Cardiac muscle cell (in vitro differentiated cells and primary cell): Measurements from ENCODE around the gene YOD1. TPM values are rescaled to one million over a fixed set of nuclear protein-coding genes. Genes with fewer than 3 reads are reported as not detected.

Experiments
- DNase-seq, 2 donors: peaks; one replicate each; pipeline versions ENCODE4 v3.0.0 to v3.0.0-alpha.2; 2010 to 2017; ENCODE audit warnings: low read depth in 1 of 2, low spot score in 1 of 2
- H3K27ac ChIP-seq: fragments of 200-600 bp; sonication (generic); 2 replicates; pipeline ENCODE4 v1.5.1; 2016
- H3K27me3 ChIP-seq: fragments of 200-600 bp; sonication (generic); 2 replicates; pipeline ENCODE4 v1.6.0; 2016; ENCODE audit warnings: control low read depth
- H3K36me3 ChIP-seq: fragments of 200-600 bp; sonication (generic); 2 replicates; pipeline ENCODE4 v1.5.1; 2016; ENCODE audit warnings: control low read depth
- H3K4me1 ChIP-seq: fragments of 200-600 bp; sonication (generic); 2 replicates; pipeline ENCODE4 v1.8.1; 2017; ENCODE audit warnings: low read depth, mild to moderate bottlenecking, mixed run types
- H3K4me3 ChIP-seq: fragments of 200-600 bp; sonication (generic); 2 replicates; pipeline ENCODE4 v1.5.1; 2016; ENCODE audit warnings: mild to moderate bottlenecking
- H3K9me3 ChIP-seq: fragments of 200-600 bp; sonication (generic); 2 replicates; pipeline ENCODE4 v1.5.1; 2017; ENCODE audit warnings: low read depth, mild to moderate bottlenecking, control low read depth
- CTCF ChIP-seq: IDR thresholded peaks from 2 replicates; pipeline ENCODE4 v1.5.1; 2012; ENCODE audit warnings: low read depth, mild to moderate bottlenecking, low read length
- polyA plus RNA-seq: library from polyadenylated mRNA; unstranded; fragments of >200 nt; fragmentation: Nextera tagmentation; extraction: Ambion mirVana; gene quantifications from 2 replicates; pipeline ENCODE4 v1.2.1, GENCODE V29; 2016
- total RNA-seq: library from RNA; depleted of rRNA; stranded (reverse); fragments of >200 nt; gene quantifications from 2 replicates; pipeline ENCODE4 v1.2.3, GENCODE V29; 2016

The YOD1 gene
- total and polyA plus RNA-seq, 2 experiments from 2014 or later: 3.8 to 8.8 TPM

- Histone ChIP-seq H3K36me3 (no peaks in the 10 kb centered on the region), H3K4me3 (no peak overlapping the region), H3K9me3 (no peaks in the 10 kb centered on the region), H3K4me1 (peaks cover 8% of the 10 kb centered on the region), H3K27me3 (no peaks in the 10 kb centered on the region), H3K27ac (no peak overlapping the region)
- no peak for TF ChIP-seq CTCF
- no peak for DNase-seq
Measured at GRCh38 chr1:207077012-207077411, 26.0 kb upstream of the YOD1 start.

GRCh38 chr1:207076181-207076955 lies 25.4 kb upstream of the YOD1 start:
- H3K27me3 ChIP-seq: no peaks in the 10 kb centered on the region
- H3K9me3 ChIP-seq: no peaks in the 10 kb centered on the region
- H3K36me3 ChIP-seq: no peaks in the 10 kb centered on the region
- H3K27ac ChIP-seq: no peak overlapping the region
- peaks cover 8% of the 10 kb centered on the region for H3K4me1 ChIP-seq
- TF ChIP-seq CTCF: no peak
- peak in 1 of 2 donors; percentile 9 for DNase-seq
- H3K4me3 ChIP-seq: no peak overlapping the region

DNA sequence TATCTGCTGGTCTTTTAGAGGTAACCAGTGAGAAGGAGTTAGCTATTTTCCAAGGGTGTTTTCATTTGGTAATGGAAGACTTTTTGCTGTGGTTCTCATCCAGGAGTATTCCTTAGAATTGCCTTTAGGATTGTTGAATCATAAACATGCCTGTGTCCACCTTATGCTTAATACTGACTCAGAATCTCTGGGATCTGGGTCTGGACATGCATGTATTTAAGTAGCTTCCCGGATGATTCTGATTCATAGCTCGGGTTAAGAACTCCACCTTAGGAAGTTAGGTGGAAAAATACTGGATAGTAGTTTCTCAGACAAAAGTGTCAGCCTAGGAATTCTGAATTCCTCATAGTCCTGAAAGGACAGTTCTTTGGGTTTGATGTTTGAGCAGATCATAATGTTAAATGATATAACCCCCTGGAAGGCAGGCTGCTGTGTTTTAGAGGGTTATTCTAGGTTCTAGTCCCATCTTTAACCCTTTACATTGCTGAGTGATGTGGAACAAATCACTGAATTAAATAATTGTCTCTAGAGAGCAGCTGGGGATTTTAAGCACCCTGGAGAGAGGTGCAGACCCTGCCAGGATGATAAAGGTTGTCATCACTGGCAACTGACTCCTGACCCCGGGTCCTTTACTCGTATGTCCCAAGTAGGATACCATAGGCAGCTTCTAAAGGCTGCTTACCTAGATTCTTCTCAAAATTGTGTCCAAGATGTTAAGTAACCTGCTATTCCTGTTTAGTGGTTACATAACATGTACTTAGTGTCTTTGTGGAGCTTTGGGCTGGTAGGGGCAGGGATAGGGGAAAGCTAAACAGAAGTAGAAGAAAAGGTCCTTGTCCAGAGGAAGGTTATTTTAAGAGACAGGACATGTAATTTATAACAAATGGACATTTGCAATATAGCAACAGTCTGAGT lies 23.2 kb upstream of the YOD1 start:
- no peak for DNase-seq
- Histone ChIP-seq H3K4me3 (no peak overlapping the region), H3K27me3 (no peaks in the 10 kb centered on the region), H3K4me1 (peaks cover 8% of the 10 kb centered on the region), H3K9me3 (no peaks in the 10 kb centered on the region), H3K27ac (no peak overlapping the region), H3K36me3 (peaks cover 4% of the 10 kb centered on the region)
- TF ChIP-seq CTCF: no peak

GRCh38 chr1:207072233-207072632 lies 21.2 kb upstream of the YOD1 start:
- Histone ChIP-seq H3K9me3 (no peaks in the 10 kb centered on the region), H3K4me3 (no peak overlapping the region), H3K36me3 (peaks cover 4% of the 10 kb centered on the region), H3K27me3 (no peaks in the 10 kb centered on the region), H3K27ac (no peak overlapping the region), H3K4me1 (peaks cover 6% of the 10 kb centered on the region)
- DNase-seq: no peak
- no peak for TF ChIP-seq CTCF

DNA sequence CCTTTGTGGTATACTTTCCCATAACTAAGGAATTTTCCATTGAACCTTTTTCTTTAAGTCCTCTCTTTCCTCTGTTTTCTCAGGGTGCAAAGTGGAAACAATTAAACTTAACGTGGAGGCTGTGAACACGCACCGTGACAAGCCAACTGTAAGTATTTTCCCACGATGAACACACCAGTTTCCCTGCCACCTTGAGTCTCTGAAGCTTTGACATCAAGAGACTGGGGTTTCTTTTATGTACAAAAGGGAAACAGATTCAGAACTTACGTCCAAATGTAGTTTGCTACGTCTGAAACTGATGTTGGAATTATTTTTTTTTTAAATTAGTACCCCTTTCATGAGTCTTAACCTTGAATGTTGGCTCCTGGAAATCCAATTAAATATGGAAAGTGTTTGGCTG lies 20.4 kb upstream of the YOD1 start:
- no peaks in the 10 kb centered on the region for H3K27me3 ChIP-seq
- peaks cover 4% of the 10 kb centered on the region for H3K36me3 ChIP-seq
- H3K27ac ChIP-seq: no peak overlapping the region
- no peak overlapping the region for H3K4me3 ChIP-seq
- H3K4me1 ChIP-seq: peaks cover 2% of the 10 kb centered on the region
- H3K9me3 ChIP-seq: no peaks in the 10 kb centered on the region
- no peak for DNase-seq
- TF ChIP-seq CTCF: no peak
